Measurements from ENCODE around the gene KCTD16. TPM values are rescaled to one million over a fixed set of nuclear protein-coding genes. Genes with fewer than 3 reads are reported as not detected.

KCTD16 gene
- total RNA-seq, 2 donors from 2014 or later: 0.14 to 0.62 TPM

DNA sequence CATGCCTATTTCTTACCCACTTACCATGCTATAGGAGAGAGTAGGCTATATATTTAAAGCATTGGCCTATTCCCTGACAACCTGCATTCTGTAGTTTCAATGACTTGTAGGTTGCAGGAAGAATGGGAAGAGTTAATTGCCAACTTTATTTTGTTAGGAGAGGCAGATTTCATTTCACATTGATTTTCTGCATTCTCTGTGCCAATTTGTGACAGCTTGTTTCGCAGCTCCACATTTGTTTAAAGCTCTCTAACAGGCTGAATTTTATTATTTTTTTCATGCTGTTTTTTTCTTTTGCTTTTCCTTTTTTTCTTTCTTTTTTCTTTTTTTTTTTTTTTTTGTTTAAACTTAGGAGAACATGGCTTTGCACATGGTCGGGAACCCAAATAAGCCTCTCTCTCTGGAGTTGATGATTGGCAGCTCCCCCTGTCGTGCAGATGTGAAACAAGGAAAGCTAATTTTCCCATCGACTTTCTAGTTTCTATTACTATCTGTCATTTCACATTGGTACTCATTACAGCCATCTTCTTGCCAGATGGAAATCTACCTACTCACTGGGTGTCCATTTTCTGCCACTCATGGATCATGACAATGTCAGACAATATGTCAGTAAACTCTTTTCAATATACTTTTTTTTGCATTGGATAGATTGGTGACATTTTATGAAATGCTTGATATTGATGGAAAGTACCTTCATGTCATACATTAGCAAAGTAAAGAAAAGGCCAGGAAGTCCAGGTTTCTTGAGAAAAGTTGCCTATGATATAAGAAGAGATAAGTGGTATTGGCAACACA is 223.2 kb downstream of the KCTD16 start:
- no peak for DNase-seq (ENCODE audit: low spot score)
- Histone ChIP-seq H3K36me3 (no peaks in the 10 kb centered on the region), H3K4me3 (no peak overlapping the region), H3K4me1 (replicated peaks) (no peaks in the 10 kb centered on the region), H3K9me3 (no peaks in the 10 kb centered on the region), H3K27ac (no peak overlapping the region), H3K27me3 (replicated peaks; ENCODE audit: insufficient read depth) (no peaks in the 10 kb centered on the region)
- intact Hi-C loops (cut with DNase I): no loop called here
- 91% methylated on average over 4 of the region's 4 CpGs for WGBS
- TF ChIP-seq, protein P1, sequence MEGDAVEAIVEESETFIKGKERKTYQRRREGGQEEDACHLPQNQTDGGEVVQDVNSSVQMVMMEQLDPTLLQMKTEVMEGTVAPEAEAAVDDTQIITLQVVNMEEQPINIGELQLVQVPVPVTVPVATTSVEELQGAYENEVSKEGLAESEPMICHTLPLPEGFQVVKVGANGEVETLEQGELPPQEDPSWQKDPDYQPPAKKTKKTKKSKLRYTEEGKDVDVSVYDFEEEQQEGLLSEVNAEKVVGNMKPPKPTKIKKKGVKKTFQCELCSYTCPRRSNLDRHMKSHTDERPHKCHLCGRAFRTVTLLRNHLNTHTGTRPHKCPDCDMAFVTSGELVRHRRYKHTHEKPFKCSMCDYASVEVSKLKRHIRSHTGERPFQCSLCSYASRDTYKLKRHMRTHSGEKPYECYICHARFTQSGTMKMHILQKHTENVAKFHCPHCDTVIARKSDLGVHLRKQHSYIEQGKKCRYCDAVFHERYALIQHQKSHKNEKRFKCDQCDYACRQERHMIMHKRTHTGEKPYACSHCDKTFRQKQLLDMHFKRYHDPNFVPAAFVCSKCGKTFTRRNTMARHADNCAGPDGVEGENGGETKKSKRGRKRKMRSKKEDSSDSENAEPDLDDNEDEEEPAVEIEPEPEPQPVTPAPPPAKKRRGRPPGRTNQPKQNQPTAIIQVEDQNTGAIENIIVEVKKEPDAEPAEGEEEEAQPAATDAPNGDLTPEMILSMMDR (IDR thresholded peaks at IDR 0.05): no peak
- TF ChIP-seq POLR2A (IDR thresholded peaks at IDR 0.05): no peak
- TF ChIP-seq POLR2AphosphoS5 (IDR thresholded peaks at IDR 0.05): no peak

DNA sequence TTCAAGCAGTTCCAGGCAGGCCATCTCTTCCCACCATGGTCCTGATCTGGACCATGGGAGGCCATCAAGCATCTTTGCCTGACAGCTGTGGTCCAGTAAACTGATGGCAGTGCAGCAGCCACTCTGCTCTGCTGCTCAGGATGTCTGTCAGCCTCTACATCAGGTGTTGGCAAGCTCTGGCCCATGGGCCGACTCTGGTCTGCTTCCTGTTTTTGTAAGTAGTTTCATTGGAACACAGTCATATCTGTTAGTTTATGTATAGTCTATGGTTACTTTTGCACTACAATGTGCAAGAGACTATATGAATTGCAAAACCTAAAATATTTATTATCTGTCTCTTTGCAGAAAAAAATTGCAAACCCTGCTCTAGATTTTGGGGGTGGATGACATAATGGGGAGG is 225.0 kb downstream of the KCTD16 start:
- no peak for TF ChIP-seq POLR2AphosphoS5 (IDR thresholded peaks at IDR 0.05)
- TF ChIP-seq, protein P1 (IDR thresholded peaks at IDR 0.05): no peak
- Histone ChIP-seq H3K4me3 (no peak overlapping the region), H3K36me3 (no peaks in the 10 kb centered on the region), H3K27me3 (replicated peaks; ENCODE audit: insufficient read depth) (no peaks in the 10 kb centered on the region), H3K27ac (no peak overlapping the region), H3K4me1 (replicated peaks) (no peaks in the 10 kb centered on the region), H3K9me3 (no peaks in the 10 kb centered on the region)
- DNase-seq (ENCODE audit: low spot score): no peak
- WGBS: 63% methylated on average over 1 of the region's 1 CpG
- intact Hi-C loops (cut with DNase I): no loop called here

DNA sequence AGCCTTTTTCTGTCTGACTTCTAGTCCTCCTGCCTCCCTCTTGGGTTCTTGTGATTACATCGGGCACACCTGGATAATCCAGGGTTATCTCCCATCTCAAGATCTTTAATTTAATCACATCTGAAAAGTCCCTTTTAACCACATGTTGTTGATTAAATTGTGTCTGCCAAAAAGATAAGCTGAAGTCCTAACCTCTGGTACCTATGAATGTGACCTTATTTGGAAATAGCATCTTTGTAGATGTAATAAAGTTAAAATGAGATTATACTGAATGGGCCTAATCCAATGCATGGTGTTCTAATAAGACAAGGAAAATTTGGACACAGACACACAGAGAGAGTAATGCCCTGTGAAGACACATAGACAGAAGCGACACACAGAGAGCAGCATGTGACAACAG is 232.4 kb downstream of the KCTD16 start:
- intact Hi-C loops (cut with DNase I): no loop called here
- WGBS: 86% methylated on average over 2 of the region's 2 CpGs
- no peaks in the 10 kb centered on the region for H3K9me3 ChIP-seq
- H3K4me3 ChIP-seq: no peak overlapping the region
- no peak overlapping the region for H3K27ac ChIP-seq
- no peaks in the 10 kb centered on the region for H3K36me3 ChIP-seq
- no peaks in the 10 kb centered on the region for H3K4me1 ChIP-seq (replicated peaks)
- no peaks in the 10 kb centered on the region for H3K27me3 ChIP-seq (replicated peaks; ENCODE audit: insufficient read depth)
- DNase-seq (ENCODE audit: low spot score): no peak
- TF ChIP-seq POLR2AphosphoS5 (IDR thresholded peaks at IDR 0.05) (no peak), POLR2A (IDR thresholded peaks at IDR 0.05) (no peak)
- TF ChIP-seq, protein P1 (IDR thresholded peaks at IDR 0.05): no peak

DNA sequence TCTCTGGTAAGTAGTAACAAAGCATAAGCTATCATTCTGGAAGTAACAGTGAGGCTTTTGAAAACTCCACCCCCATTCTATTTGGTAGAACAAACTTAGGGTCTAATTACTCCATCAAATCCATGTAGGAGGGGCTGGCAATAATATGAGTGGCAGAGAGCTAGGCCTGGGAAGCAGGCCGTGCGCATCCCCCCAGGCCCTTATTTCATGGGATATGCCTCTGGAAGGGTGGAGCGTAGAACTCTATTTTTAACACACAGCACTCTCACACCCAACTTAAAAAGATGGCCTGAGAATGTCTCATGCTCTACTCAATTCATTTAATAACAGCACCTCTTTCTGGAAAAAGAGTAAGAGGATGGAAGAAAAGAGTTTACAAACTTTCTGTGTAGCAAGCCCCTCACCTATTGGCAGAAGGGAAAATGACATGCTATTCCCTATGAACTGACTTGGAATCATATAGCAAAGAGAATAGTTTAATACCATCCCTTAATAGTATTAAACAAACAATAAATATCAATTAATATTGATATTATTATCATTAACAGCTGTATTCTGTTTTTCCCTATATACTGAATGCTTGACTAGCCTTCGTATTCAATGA is 233.2 kb downstream of the KCTD16 start:
- Histone ChIP-seq H3K9me3 (no peaks in the 10 kb centered on the region), H3K27ac (no peak overlapping the region), H3K27me3 (replicated peaks; ENCODE audit: insufficient read depth) (no peaks in the 10 kb centered on the region), H3K4me3 (no peak overlapping the region), H3K36me3 (no peaks in the 10 kb centered on the region), H3K4me1 (replicated peaks) (no peaks in the 10 kb centered on the region)
- TF ChIP-seq POLR2AphosphoS5 (IDR thresholded peaks at IDR 0.05): no peak
- TF ChIP-seq POLR2A (IDR thresholded peaks at IDR 0.05): no peak
- TF ChIP-seq, protein P1 (IDR thresholded peaks at IDR 0.05): no peak
- no peak for DNase-seq (ENCODE audit: low spot score)
- intact Hi-C loops (cut with DNase I): no loop called here
- WGBS: 93% methylated on average over 4 of the region's 4 CpGs

DNA sequence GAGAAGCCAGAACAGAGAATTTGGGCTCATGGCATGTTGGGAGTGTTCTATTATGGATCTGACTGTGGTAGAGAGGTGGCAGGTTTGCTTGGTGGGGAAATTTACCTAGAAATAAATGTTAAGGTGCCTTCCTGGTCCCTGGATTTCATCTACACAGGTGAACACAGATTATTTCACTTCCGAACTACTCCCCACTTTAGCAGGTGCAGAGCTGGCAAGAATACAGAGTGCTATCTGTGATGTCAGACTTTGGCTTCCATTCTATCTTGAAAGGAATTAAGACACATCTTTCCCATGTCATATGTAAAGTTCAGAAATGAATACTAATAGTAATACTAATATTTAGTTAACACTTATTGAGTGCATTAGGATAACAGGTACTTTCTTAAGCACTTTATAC is 234.0 kb downstream of the KCTD16 start:
- TF ChIP-seq POLR2AphosphoS5 (IDR thresholded peaks at IDR 0.05) (no peak), POLR2A (IDR thresholded peaks at IDR 0.05) (no peak)
- TF ChIP-seq, protein P1 (IDR thresholded peaks at IDR 0.05): no peak
- Histone ChIP-seq H3K36me3 (no peaks in the 10 kb centered on the region), H3K9me3 (no peaks in the 10 kb centered on the region), H3K4me3 (no peak overlapping the region), H3K27ac (no peak overlapping the region), H3K27me3 (replicated peaks; ENCODE audit: insufficient read depth) (no peaks in the 10 kb centered on the region), H3K4me1 (replicated peaks) (no peaks in the 10 kb centered on the region)
- no peak for DNase-seq (ENCODE audit: low spot score)
- intact Hi-C loops (cut with DNase I): no loop called here
- WGBS: 79% methylated on average over 1 of the region's 1 CpG

Measured in prostate gland (tissue), 2 donors.